ENCODE measurements around the gene SOX6. TPM values are rescaled to one million over a fixed set of nuclear protein-coding genes. Genes with fewer than 3 reads are reported as not detected.

Gene SOX6
- total RNA-seq, 4 donors from 2014 or later = 5.7 to 23.8 (median 18.4) TPM

GRCh38 chr11:15993345-15993744 lies 363.0 kb downstream of the SOX6 start:
- H3K4me1 ChIP-seq = peaks cover 0 to 2% (median 0%) of the 10 kb centered on the region in 4 donors
- no peak for DNase-seq (ENCODE audit: low spot score in 2 of 2)
- H3K36me3 ChIP-seq = no peaks in the 10 kb centered on the region
- no peak overlapping the region for H3K27ac ChIP-seq
- no peak for TF ChIP-seq CTCF (IDR thresholded peaks at IDR 0.05)
- TF ChIP-seq POLR2A (IDR thresholded peaks at IDR 0.05) = no peak
- no peak for TF ChIP-seq EP300 (IDR thresholded peaks at IDR 0.05)
- no peaks in the 10 kb centered on the region for H3K9me3 ChIP-seq
- no peaks in the 10 kb centered on the region for H3K27me3 ChIP-seq
- H3K4me3 ChIP-seq = no peak overlapping the region
- 68 to 84% methylated on average over 4 of the region's 4 CpGs for WGBS, 2 donors

GRCh38 chr11:15991215-15991614 lies 365.1 kb downstream of the SOX6 start:
- 94% methylated on average over 3 of the region's 3 CpGs for WGBS, 2 donors
- H3K9me3 ChIP-seq = no peaks in the 10 kb centered on the region

GRCh38 chr11:15989685-15990084 lies 366.7 kb downstream of the SOX6 start:
- no peaks in the 10 kb centered on the region for H3K27me3 ChIP-seq
- no peak for DNase-seq (ENCODE audit: low spot score in 2 of 2)

More at GRCh38 chr11:15991215-15991614, 365.1 kb downstream of the SOX6 start:
- TF ChIP-seq EP300 (IDR thresholded peaks at IDR 0.05) = no peak
- no peak for TF ChIP-seq POLR2A (IDR thresholded peaks at IDR 0.05)
- TF ChIP-seq CTCF (IDR thresholded peaks at IDR 0.05) = no peak
- no peak for DNase-seq (ENCODE audit: low spot score in 2 of 2)
- Histone ChIP-seq H3K4me3 (no peak overlapping the region), H3K27me3 (no peaks in the 10 kb centered on the region), H3K27ac (no peak overlapping the region), H3K4me1 (peaks cover 0 to 13% (median 3%) of the 10 kb centered on the region in 4 donors), H3K36me3 (no peaks in the 10 kb centered on the region)

DNA sequence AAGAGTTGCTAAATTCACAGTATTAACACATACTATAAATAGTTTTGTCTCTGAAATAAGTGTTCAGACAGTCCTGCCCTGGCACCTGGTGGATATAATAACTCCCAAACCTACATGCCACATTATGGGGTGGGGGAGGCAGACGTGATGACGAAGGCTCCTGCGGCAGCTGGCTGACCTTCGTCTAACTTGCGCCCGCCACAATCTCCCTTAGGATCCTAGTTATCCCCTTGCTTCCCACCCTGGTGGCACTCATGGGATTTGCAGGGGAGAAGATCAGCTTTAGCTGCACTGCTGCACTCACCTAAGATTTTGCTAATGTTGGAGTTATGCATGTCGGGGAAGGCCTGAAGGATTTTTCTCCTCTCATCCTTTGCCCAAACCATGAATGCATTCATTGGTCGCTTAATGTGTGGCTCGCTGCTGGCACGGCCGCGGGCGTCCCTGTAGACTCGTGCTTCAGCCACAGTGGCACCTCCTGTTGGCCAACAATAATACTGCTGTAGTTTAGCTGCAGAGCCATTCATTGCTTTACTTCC lies 367.6 kb downstream of the SOX6 start:
- Histone ChIP-seq H3K27me3 (no peaks in the 10 kb centered on the region), H3K4me1 (peaks cover 0 to 25% (median 3%) of the 10 kb centered on the region in 4 donors), H3K4me3 (no peak overlapping the region), H3K9me3 (no peaks in the 10 kb centered on the region), H3K36me3 (no peaks in the 10 kb centered on the region), H3K27ac (no peak overlapping the region)
- no peak for DNase-seq (ENCODE audit: low spot score in 2 of 2)
- peak in 1 of 5 experiments; percentile 26 for TF ChIP-seq CTCF (IDR thresholded peaks at IDR 0.05)
- TF ChIP-seq EP300 (IDR thresholded peaks at IDR 0.05) = no peak
- WGBS, 2 donors = 88 to 92% methylated on average over 14 of the region's 14 CpGs

More at GRCh38 chr11:15989685-15990084, 366.7 kb downstream of the SOX6 start:
- TF ChIP-seq EP300 (IDR thresholded peaks at IDR 0.05) (no peak), CTCF (IDR thresholded peaks at IDR 0.05) (no peak), POLR2A (IDR thresholded peaks at IDR 0.05) (no peak)
- Histone ChIP-seq H3K9me3 (no peaks in the 10 kb centered on the region), H3K4me1 (peaks cover 0 to 22% (median 3%) of the 10 kb centered on the region in 4 donors), H3K27ac (no peak overlapping the region), H3K4me3 (no peak overlapping the region), H3K36me3 (no peaks in the 10 kb centered on the region)
- WGBS, 2 donors = 93 to 96% methylated on average over 1 of the region's 1 CpG

DNA sequence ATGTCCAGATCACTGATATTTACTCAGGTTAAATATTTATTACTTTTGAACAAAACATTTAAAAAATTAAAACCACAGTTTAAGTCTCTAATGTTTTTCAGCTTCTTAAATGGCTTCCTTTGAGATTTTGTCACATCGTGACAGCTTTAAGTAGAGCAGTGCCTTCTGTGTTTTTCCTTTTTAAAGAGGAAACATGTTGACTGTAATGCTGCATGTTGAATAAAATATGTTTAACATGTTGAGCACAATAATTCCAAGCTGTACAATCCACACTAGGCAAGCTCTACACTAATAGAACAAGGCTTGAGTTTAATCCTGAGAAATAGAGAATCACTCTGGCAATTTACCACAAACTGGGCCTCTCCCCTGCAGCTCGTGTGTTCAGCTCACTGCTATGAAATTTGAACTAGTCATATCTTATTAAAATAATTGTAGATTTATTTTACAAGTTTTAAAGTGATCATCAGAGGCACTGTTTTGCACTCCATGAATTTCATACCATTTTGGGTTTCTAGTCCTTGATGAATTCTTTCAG lies 368.3 kb downstream of the SOX6 start:
- no peak overlapping the region for H3K27ac ChIP-seq
- no peaks in the 10 kb centered on the region for H3K9me3 ChIP-seq
- no peak for TF ChIP-seq CTCF (IDR thresholded peaks at IDR 0.05)
- no peak for TF ChIP-seq EP300 (IDR thresholded peaks at IDR 0.05)
- TF ChIP-seq POLR2A (IDR thresholded peaks at IDR 0.05) = no peak
- no peaks in the 10 kb centered on the region for H3K36me3 ChIP-seq
- 62 to 69% methylated on average over 2 of the region's 2 CpGs for WGBS, 2 donors
- no peak for DNase-seq (ENCODE audit: low spot score in 2 of 2)
- peaks cover 0 to 25% (median 3%) of the 10 kb centered on the region in 4 donors for H3K4me1 ChIP-seq
- H3K4me3 ChIP-seq = no peak overlapping the region
- no peaks in the 10 kb centered on the region for H3K27me3 ChIP-seq
